IMR-90 (cell line): ENCODE measurements around the gene PCDHA11. TPM values are rescaled to one million over a fixed set of nuclear protein-coding genes. Genes with fewer than 3 reads are reported as not detected.
A peak's percentile ranks its signal among the peaks of the same experiment; 100 is the strongest.
"Not testable (repeated sequence)": the region's sequence is repeated elsewhere in the genome, so short reads cannot be mapped to it uniquely, and the experiment has no call there.

Experiments used
- ATAC-seq: fragments of 200-7000 bp; cut with Tn5 transposase; 2 replicates; pipeline ENCODE4 v1.9.1; 2020; ENCODE audit warnings: low read depth, mild to moderate bottlenecking, moderate library complexity
- BruUV-seq: library from RNA; stranded (reverse); fragments of 400-500 nt; replicated peaks from 2 replicates; lab custom pipeline; 2021; lab: Mats Ljungman, UMichigan
- CTCF ChIA-PET: fragments of 300-600 bp; formaldehyde crosslinking; extraction: SDS; loops from one replicate; lab custom pipeline; 2021; ENCODE audit warnings: antibody characterized with exemption; lab: Yijun Ruan, JAX
- POLR2A ChIA-PET: fragments of 300-600 bp; sonication (Branson Sonifier 250); formaldehyde crosslinking; loops from one replicate; lab custom pipeline; 2022; ENCODE audit warnings: antibody characterized with exemption; ENCODE audit not compliant: unreplicated experiment; lab: Charles Lee
- DNase-seq: peaks from one replicate; pipeline ENCODE4 v3.0.0; 2013
- H2AFZ ChIP-seq: replicated peaks from 2 replicates; pipeline ENCODE3; 2013; ENCODE audit warnings: low read length, mild to moderate bottlenecking; ENCODE audit not compliant: poor library complexity
- H2AK5ac ChIP-seq: 2 replicates; pipeline ENCODE4 v1.6.1; 2013; ENCODE audit warnings: low read depth, low read length, inconsistent platforms
- H2AK9ac ChIP-seq: replicated peaks from 2 replicates; pipeline ENCODE3; 2013; ENCODE audit warnings: mild to moderate bottlenecking, low read depth, low read length, moderate library complexity; ENCODE audit not compliant: poor library complexity
- H2BK120ac ChIP-seq: 2 replicates; pipeline ENCODE4 v1.6.1; 2013; ENCODE audit warnings: low read depth, low read length, inconsistent platforms
- H2BK15ac ChIP-seq: 3 replicates; pipeline ENCODE4 v1.6.1; 2013; ENCODE audit warnings: low read depth, low read length, inconsistent platforms
- H2BK20ac ChIP-seq: 2 replicates; pipeline ENCODE4 v1.6.1; 2013; ENCODE audit warnings: low read depth, mild to moderate bottlenecking, inconsistent platforms, low read length, moderate library complexity
- H2BK5ac ChIP-seq: 2 replicates; pipeline ENCODE4 v1.6.1; 2013; ENCODE audit warnings: mild to moderate bottlenecking, low read depth, low read length, inconsistent platforms; ENCODE audit not compliant: poor library complexity, severe bottlenecking
- H3K14ac ChIP-seq: replicated peaks from 2 replicates; pipeline ENCODE4 v1.6.1; 2013; ENCODE audit warnings: low read depth, low read length, inconsistent platforms
- H3K18ac ChIP-seq: 2 replicates; pipeline ENCODE4 v1.6.1; 2013; ENCODE audit warnings: low read depth, low read length, control low read depth
- H3K23ac ChIP-seq: 2 replicates; pipeline ENCODE4 v1.6.1; 2013; ENCODE audit warnings: low read depth, low read length, inconsistent platforms
- H3K27ac ChIP-seq: 2 replicates; pipeline ENCODE4 v1.5.1; 2013; ENCODE audit warnings: mild to moderate bottlenecking, control low read depth, low read length; ENCODE audit not compliant: insufficient read depth
- H3K27me3 ChIP-seq: 2 replicates; pipeline ENCODE4 v1.6.1; 2013; ENCODE audit warnings: low read length; ENCODE audit not compliant: control insufficient read depth, insufficient read depth
- H3K36me3 ChIP-seq: 2 replicates; pipeline ENCODE4 v1.6.1; 2013; ENCODE audit warnings: low read length, mixed read lengths; ENCODE audit not compliant: control insufficient read depth, insufficient read depth
- H3K4ac ChIP-seq: 2 replicates; pipeline ENCODE4 v1.6.1; 2013; ENCODE audit warnings: low read depth, low read length, inconsistent platforms
- H3K4me1 ChIP-seq: 2 replicates; pipeline ENCODE4 v1.6.1; 2013; ENCODE audit warnings: low read length, mixed read lengths; ENCODE audit not compliant: control insufficient read depth, insufficient read depth
- H3K4me2 ChIP-seq: 2 replicates; pipeline ENCODE4 v1.6.1; 2013; ENCODE audit warnings: low read depth, mild to moderate bottlenecking, control low read depth, low read length, moderate library complexity
- H3K4me3 ChIP-seq: 2 replicates; pipeline ENCODE4 v1.5.1; 2013; ENCODE audit warnings: low read depth, mild to moderate bottlenecking, control low read depth, low read length, moderate library complexity; ENCODE audit not compliant: insufficient read depth
- H3K56ac ChIP-seq: 2 replicates; pipeline ENCODE4 v1.6.1; 2013; ENCODE audit warnings: low read length, inconsistent platforms; ENCODE audit not compliant: insufficient read depth; ENCODE audit errors: extremely low read depth
- H3K79me1 ChIP-seq, 2 experiments: 2 replicates each; pipeline ENCODE4 v1.6.1; 2013; ENCODE audit warnings: low read length in 2 of 2, inconsistent platforms in 1 of 2, low read depth in 1 of 2
- H3K9ac ChIP-seq: 2 replicates; pipeline ENCODE4 v1.6.1; 2013; ENCODE audit warnings: low read depth, low read length, control low read depth
- H3K9me1 ChIP-seq: 2 replicates; pipeline ENCODE4 v1.6.1; 2013; ENCODE audit warnings: low read length, inconsistent platforms; ENCODE audit not compliant: insufficient read depth
- H3K9me3 ChIP-seq: 2 replicates; pipeline ENCODE4 v1.6.1; 2013; ENCODE audit warnings: low read length; ENCODE audit not compliant: control insufficient read depth, insufficient read depth
- H4K20me1 ChIP-seq: 2 replicates; pipeline ENCODE4 v1.6.1; 2013; ENCODE audit warnings: low read length, inconsistent platforms; ENCODE audit not compliant: insufficient read depth
- H4K5ac ChIP-seq: 2 replicates; pipeline ENCODE4 v1.6.1; 2013; ENCODE audit warnings: mild to moderate bottlenecking, low read depth, low read length, control low read depth
- H4K8ac ChIP-seq, 2 experiments: 2 replicates each; pipeline ENCODE4 v1.6.1; 2013; ENCODE audit warnings: low read depth in 2 of 2, low read length in 2 of 2, control low read depth in 1 of 2, inconsistent platforms in 1 of 2
- H4K91ac ChIP-seq: 2 replicates; pipeline ENCODE4 v1.6.1; 2013; ENCODE audit warnings: low read depth, low read length, inconsistent platforms; ENCODE audit not compliant: insufficient read depth
- USF2 ChIP-seq: fragments of 150-350 bp; IDR thresholded peaks from 2 replicates; pipeline ENCODE4 v1.6.1; 2017; ENCODE audit warnings: mild to moderate bottlenecking, antibody characterized with exemption, low read length, low read depth
- whole genome bisulfite sequencing, 2 experiments: methylation state at CpG; one replicate each; pipeline versions ENCODE4 v1.1.5 to v1.1.7; 2013; ENCODE audit warnings: missing lambda C conversion rate in 2 of 2; ENCODE audit not compliant: insufficient read length in 1 of 2; ENCODE audit errors: extremely low coverage in 2 of 2; 5-methylcytosine and 5-hydroxymethylcytosine counted together
- dilution Hi-C: fragments of 300-500 bp; cut with HindIII; formaldehyde crosslinking; loops from one replicate; pipeline ENCODE4 v1.14.3; 2018; ENCODE audit warnings: low sequenced_read_pairs; ENCODE audit not compliant: unreplicated experiment
- in situ Hi-C: fragments of 300-500 bp; cut with MboI; formaldehyde crosslinking; loops from 3 replicates; pipeline ENCODE4 v1.14.3; 2019; ENCODE audit warnings: low sequenced_read_pairs, inconsistent platforms, mixed read lengths
- intact Hi-C: fragments of 100-400 bp; cut with micrococcal nuclease; formaldehyde crosslinking; loops from 2 replicates; pipeline ENCODE4 v1.10.0; 2022
- polyA plus RNA-seq, 3 experiments: library from polyadenylated mRNA; depleted of rRNA; stranded (reverse); fragments of >200 nt; gene quantifications; 2 replicates each; pipeline ENCODE4 v1.2.3, GENCODE V29; 2012; ENCODE audit warnings: low replicate concordance in 1 of 3
- total RNA-seq: library from RNA; depleted of rRNA; stranded (reverse); fragments of >200 nt; gene quantifications from 2 replicates; pipeline ENCODE4 v1.2.3, GENCODE V29; 2012

Gene PCDHA11
- total and polyA plus RNA-seq, 2 of the 4 experiments (the other 2 are of a cell fraction) = under 0.01 TPM; not detected in 1

GRCh38 chr5:140848139-140849102, 20.3 kb upstream of the PCDHA11 start, which contains the start of gene PCDHA9:
Gene PCDHA9 (plus strand): TSS chr5:140848382. CDS start chr5:140848496, 114 bp downstream.
- 0 out of 2 replicates have a peak, but pooled peaks have one; percentile 10 for TF ChIP-seq USF2
- dilution Hi-C loops, H3K9ac ChIP-seq, H3K18ac ChIP-seq, H2BK20ac ChIP-seq, H3K9me1 ChIP-seq, CTCF ChIA-PET, H4K5ac ChIP-seq, H3K79me1 ChIP-seq, H3K4me2 ChIP-seq, H3K36me3 ChIP-seq, H3K27me3 ChIP-seq, in situ Hi-C loops, POLR2A ChIA-PET, H2BK120ac ChIP-seq, H3K4ac ChIP-seq, H2AK9ac ChIP-seq, H3K4me1 ChIP-seq, H4K8ac ChIP-seq, H2AK5ac ChIP-seq, H2AFZ ChIP-seq, H3K14ac ChIP-seq, ATAC-seq, DNase-seq, intact Hi-C loops, H2BK5ac ChIP-seq, H3K4me3 ChIP-seq, H2BK15ac ChIP-seq, H4K91ac ChIP-seq, H3K27ac ChIP-seq, H3K23ac ChIP-seq, H4K20me1 ChIP-seq, H3K56ac ChIP-seq, BruUV-seq: not testable (repeated sequence)
- peaks cover 13% of the 10 kb centered on the region for H3K9me3 ChIP-seq
- 27% methylated on average over 12 of the region's 48 CpGs; no CpG with 5 or more reads in 1 of the 2 experiments for whole genome bisulfite sequencing, 2 experiments

- H3K79me1 ChIP-seq, intact Hi-C loops, H3K36me3 ChIP-seq, H3K9me1 ChIP-seq, H2BK5ac ChIP-seq, H2BK120ac ChIP-seq, H3K4me1 ChIP-seq, H2AK5ac ChIP-seq, H3K4ac ChIP-seq, CTCF ChIA-PET, H3K27ac ChIP-seq, H3K4me2 ChIP-seq, H2AK9ac ChIP-seq, H3K9ac ChIP-seq, H4K8ac ChIP-seq, H4K20me1 ChIP-seq, H3K23ac ChIP-seq, H3K14ac ChIP-seq, H4K5ac ChIP-seq, dilution Hi-C loops, H2BK15ac ChIP-seq, H3K56ac ChIP-seq, H4K91ac ChIP-seq, H3K4me3 ChIP-seq, DNase-seq, BruUV-seq, H2BK20ac ChIP-seq, H3K27me3 ChIP-seq, ATAC-seq, in situ Hi-C loops, H3K18ac ChIP-seq, H2AFZ ChIP-seq, POLR2A ChIA-PET: not testable (repeated sequence)
- H3K9me3 ChIP-seq = peaks cover 12% of the 10 kb centered on the region
- WGBS, 2 experiments = 46% methylated on average over 75 of the region's 101 CpGs; no CpG with 5 or more reads in 1 of the 2 experiments
These were observed 18.7 kb upstream of the PCDHA11 start for GRCh38 chr5:140849831-140850634.
